Measurements from ENCODE around the gene SLC25A43.
"Not testable (repeated sequence)": the region's sequence is repeated elsewhere in the genome, so short reads cannot be mapped to it uniquely, and the experiment has no call there.

The SLC25A43 gene

GRCh38 chrX:119407681-119408080, 8.5 kb downstream of the SLC25A43 start:
- in situ Hi-C loops (cut with MboI; ENCODE audit: low sequenced_read_pairs) = no loop called here

GRCh38 chrX:119410027-119410819, 11.1 kb downstream of the SLC25A43 start:
- in situ Hi-C loops (cut with MboI; ENCODE audit: low sequenced_read_pairs) = no loop called here

GRCh38 chrX:119410854-119411253, 11.7 kb downstream of the SLC25A43 start:
- in situ Hi-C loops (cut with MboI; ENCODE audit: low sequenced_read_pairs) = no loop called here

- in situ Hi-C loops (cut with MboI; ENCODE audit: low sequenced_read_pairs) = no loop called here
Measured at GRCh38 chrX:119411959-119412358, 12.8 kb downstream of the SLC25A43 start.

- in situ Hi-C loops (cut with MboI; ENCODE audit: low sequenced_read_pairs) = no loop called here
Measured at GRCh38 chrX:119417376-119417775, 18.2 kb downstream of the SLC25A43 start.

GRCh38 chrX:119417842-119418241, 18.7 kb downstream of the SLC25A43 start:
- in situ Hi-C loops (cut with MboI; ENCODE audit: low sequenced_read_pairs) = no loop called here

- in situ Hi-C loops (cut with MboI; ENCODE audit: low sequenced_read_pairs) = no loop called here
Measured at GRCh38 chrX:119419146-119419545, 20.0 kb downstream of the SLC25A43 start.

- in situ Hi-C loops (cut with MboI; ENCODE audit: low sequenced_read_pairs) = no loop called here
Measured at GRCh38 chrX:119419898-119420297, 20.8 kb downstream of the SLC25A43 start.

GRCh38 chrX:119421016-119421705, 22.0 kb downstream of the SLC25A43 start:
- in situ Hi-C loops (cut with MboI; ENCODE audit: low sequenced_read_pairs) = no loop called here

GRCh38 chrX:119423631-119424030, 24.5 kb downstream of the SLC25A43 start:
- in situ Hi-C loops (cut with MboI; ENCODE audit: low sequenced_read_pairs) = no loop called here

- in situ Hi-C loops (cut with MboI; ENCODE audit: low sequenced_read_pairs) = no loop called here
Measured at GRCh38 chrX:119424999-119425398, 25.9 kb downstream of the SLC25A43 start.

- in situ Hi-C loops (cut with MboI; ENCODE audit: low sequenced_read_pairs) = no loop called here
Measured at GRCh38 chrX:119427024-119427794, 28.1 kb downstream of the SLC25A43 start.

- in situ Hi-C loops (cut with MboI; ENCODE audit: low sequenced_read_pairs) = no loop called here
Measured at GRCh38 chrX:119427795-119428185, 28.7 kb downstream of the SLC25A43 start.

GRCh38 chrX:119429471-119429870, 30.3 kb downstream of the SLC25A43 start:
- in situ Hi-C loops (cut with MboI; ENCODE audit: low sequenced_read_pairs) = no loop called here

GRCh38 chrX:119441295-119441694, 42.2 kb downstream of the SLC25A43 start:
- in situ Hi-C loops (cut with MboI; ENCODE audit: low sequenced_read_pairs) = not testable (repeated sequence)

GRCh38 chrX:119442286-119442685, 43.1 kb downstream of the SLC25A43 start:
- in situ Hi-C loops (cut with MboI; ENCODE audit: low sequenced_read_pairs) = no loop called here

- in situ Hi-C loops (cut with MboI; ENCODE audit: low sequenced_read_pairs) = no loop called here
Measured at GRCh38 chrX:119453202-119453601, 54.1 kb downstream of the SLC25A43 start.

GRCh38 chrX:119455264-119455663, 56.1 kb downstream of the SLC25A43 start:
- in situ Hi-C loops (cut with MboI; ENCODE audit: low sequenced_read_pairs) = no loop called here

- in situ Hi-C loops (cut with MboI; ENCODE audit: low sequenced_read_pairs) = no loop called here
Measured at GRCh38 chrX:119459181-119459580, 60.0 kb downstream of the SLC25A43 start.

- in situ Hi-C loops (cut with MboI; ENCODE audit: low sequenced_read_pairs) = no loop called here
Measured at GRCh38 chrX:119465555-119465954, 66.4 kb downstream of the SLC25A43 start.

- in situ Hi-C loops (cut with MboI; ENCODE audit: low sequenced_read_pairs) = no loop called here
Measured at GRCh38 chrX:119466970-119467369, 67.8 kb downstream of the SLC25A43 start.

GRCh38 chrX:119467433-119467832, 68.3 kb downstream of the SLC25A43 start:
- in situ Hi-C loops (cut with MboI; ENCODE audit: low sequenced_read_pairs) = no loop called here
